Middle frontal gyrus (tissue), 1 donor: ENCODE data around the gene TOMM20L.
"Not testable (repeated sequence)": the region's sequence is repeated elsewhere in the genome, so short reads cannot be mapped to it uniquely, and the experiment has no call there.

ENCODE experiments used
- DNase-seq: peaks from one replicate; pipeline ENCODE4 v3.0.0-alpha.2; 2015; ENCODE audit warnings: low spot score; ENCODE audit errors: extremely low spot score

Gene TOMM20L

DNA sequence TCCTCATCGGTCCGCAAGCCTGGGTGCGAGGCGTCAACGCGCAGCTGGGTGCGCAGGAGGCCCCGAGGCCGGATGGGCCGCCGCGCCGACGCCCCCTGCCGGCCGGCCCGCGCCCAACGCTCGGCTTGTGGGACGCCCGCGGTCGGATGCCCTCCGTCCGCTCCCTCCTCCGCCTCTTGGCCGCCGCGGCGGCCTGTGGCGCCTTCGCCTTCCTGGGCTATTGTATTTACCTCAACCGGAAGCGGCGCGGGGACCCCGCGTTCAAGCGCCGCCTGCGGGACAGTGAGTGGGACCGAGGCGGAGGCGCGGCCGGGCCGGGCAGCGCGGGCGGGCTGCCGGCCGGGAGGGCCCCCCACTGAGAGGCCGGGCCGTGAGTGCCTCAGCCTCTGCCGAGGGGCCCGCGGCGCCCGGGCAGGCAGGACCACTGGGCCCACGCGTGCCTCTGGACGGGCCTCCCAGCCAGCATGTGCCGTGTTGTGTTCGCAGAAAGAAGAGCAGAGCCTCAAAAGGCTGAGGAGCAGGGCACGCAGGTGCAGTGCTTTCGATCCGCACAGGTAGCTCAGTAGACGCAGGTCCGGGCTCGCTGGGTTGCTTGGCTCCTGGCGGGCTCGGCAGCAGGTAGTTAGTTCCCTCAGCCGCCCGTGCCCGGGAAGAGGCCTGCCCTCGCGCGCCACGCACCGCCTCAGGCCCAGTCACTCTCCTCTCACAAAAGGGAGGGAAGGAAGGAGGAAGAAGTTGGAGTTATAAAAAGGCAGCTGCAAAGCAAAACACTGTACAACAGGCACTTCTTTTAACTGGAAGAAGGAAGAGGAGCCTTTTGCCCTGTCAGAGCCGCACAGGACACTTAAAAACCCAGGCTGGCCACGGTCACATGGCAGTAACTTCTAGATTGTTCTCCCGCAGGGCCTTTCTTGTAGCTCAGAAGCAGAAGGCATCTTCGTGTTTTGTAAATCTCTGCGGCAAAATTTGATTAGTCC is at the start of gene TOMM20L:
TOMM20L (plus strand) TSS at position 119 of the 977 bp plus-strand sequence; CDS start at position 147, 28 bp downstream.
- peak; percentile 21 for DNase-seq

DNA sequence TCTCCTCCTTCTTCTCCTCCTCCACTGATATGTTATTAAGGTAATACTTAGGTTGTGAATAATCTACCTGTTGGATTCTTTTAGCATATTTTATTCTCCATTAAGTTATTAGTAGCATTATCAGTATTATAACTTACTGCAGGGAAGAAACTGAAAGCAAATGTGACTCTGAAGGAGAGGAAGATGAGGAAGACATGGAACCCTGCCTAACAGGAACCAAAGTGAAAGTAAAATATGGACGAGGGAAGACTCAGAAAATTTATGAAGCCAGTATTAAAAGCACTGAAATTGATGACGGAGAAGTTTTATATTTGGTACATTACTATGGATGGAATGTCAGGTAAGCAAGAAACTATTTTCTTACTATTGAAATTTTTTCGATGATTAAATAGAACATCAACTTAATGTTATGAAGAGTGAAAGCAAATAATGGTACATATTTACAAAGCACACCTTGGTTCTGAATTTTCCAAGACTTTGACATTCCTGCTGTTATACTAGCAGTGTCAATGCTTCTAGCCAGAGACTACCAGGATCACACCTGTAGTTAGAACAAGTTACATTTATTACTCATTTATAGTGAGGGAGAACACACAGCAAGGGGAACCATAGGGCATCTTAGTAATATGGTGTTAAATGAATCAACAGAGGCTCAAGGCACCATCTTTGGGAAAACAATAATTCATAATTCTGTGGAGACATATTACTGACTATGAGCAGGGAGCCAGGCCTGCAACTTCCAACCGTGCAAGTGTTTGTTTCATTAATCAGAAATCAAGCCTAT is 42.0 kb upstream of the TOMM20L start:
- no peak for DNase-seq

DNA sequence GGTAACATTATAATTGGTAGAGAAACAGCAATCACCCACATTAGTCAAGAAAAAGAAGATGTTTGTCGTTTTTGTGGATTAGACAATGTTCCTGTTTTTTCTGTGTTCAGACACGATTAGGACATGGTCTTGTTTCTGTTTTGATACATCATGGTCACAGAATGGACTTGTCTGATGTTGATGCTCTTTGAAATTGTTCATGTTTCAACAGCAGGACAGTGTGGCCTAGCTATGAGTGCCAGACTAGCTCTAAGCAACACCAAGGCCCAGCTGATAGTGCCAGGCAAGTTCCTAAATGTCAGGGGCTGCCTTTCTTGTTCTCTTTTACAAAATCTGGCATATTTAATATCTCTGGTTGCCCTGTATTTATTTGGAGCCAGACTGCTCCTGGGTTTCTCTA is 40.9 kb upstream of the TOMM20L start:
- DNase-seq = no peak

DNA sequence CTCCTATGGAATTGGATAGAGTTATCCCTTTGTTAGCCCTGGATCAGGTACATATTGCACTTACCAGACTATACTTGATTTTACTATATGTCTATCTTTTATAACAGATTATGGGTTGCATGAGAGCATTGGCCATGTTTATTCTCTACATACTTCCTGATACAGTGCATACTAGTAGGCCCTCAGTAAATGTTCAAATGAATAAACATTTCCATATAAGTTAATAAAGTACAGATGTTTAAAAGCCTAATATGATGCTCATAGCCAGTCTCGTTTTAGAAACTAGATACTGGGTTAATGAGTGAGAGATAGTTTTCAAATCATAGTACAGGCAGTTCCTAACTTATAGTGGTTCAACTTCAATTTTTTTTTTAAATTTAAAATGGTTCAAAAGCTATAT is 39.5 kb upstream of the TOMM20L start:
- no peak for DNase-seq

DNA sequence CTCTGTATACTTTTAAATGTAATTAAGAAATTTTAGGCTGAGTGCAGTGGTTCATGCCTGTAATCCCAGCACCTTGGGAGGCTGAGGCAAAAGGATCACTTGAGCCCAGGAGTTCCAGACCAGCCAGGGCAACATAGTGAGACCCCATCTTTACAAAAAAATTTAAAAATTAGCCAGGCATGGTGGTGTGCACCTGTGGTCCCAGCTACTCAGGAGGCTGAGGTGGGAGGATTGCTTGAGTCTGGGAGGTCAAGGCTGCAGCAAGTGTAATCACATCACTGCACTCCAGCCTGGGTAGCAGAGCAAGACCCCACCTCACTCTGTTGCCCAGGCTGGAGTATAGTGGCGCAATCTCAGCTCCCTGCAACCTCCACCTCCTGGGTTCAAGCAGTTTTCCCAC is 33.5 kb upstream of the TOMM20L start:
- not testable (repeated sequence) for DNase-seq

DNA sequence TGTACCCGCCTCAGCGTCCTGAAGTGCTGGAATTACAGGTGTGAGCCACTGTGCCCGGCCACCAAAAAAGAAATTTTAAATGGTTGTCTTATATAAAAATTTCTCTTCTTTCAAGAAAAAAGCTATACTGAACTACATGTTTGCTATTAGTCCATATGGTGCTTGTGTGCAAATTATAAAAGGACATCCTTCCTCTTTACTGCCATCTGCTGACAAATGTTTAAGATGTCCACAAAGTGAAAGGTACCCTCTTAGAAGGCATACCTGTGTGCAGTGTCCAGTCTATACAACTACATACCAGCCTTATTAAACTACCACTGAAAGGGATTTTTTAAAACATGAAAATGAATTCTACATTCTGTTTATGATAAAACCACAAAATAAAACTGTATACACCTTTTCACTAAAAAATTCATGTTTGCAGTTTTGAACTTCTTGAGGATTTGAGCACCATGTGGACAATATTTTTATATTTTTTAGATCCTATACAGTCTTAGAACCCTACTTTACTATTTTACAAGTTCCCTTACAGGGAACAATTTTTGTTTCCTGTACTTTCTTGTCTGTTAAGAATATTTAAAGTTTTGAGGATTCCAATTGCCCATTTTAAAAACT is 32.8 kb upstream of the TOMM20L start:
- DNase-seq = no peak

DNA sequence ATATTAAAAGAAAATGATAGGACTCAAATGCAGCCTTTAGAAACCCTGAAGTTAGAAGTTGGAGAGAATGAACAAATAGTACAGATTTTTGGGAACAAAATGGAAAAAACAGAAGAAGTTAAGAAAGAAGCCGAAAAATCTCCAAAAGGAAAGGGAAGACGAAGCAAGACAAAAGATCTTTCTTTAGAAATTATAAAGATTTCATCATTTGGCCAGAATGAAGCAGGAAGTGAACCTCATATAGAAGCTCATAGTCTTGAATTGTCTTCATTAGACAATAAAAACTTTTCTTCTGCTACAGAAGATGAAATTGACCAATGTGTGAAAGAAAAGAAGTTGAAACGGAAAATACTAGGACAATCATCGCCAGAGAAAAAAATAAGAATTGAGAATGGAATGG is 31.4 kb upstream of the TOMM20L start:
- no peak for DNase-seq

DNA sequence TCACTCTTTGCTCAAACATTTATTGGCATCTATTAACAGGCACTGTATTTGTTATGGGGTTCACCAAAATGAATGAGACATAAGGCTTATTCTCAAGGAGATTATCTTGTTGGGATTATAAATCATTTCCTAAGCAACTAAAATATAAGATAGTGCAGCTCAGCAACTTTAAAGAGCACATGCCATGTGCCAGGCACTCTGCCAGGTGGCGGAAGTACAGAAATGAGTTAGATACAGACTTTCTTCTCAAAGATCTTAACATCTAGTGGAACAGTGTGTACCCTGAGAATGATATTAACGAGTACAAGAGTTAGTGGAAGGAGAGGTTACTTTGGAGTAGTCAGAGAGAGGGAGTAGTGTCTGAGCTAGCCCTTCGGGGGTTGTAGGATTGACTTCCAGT is 28.4 kb upstream of the TOMM20L start:
- DNase-seq = no peak

DNA sequence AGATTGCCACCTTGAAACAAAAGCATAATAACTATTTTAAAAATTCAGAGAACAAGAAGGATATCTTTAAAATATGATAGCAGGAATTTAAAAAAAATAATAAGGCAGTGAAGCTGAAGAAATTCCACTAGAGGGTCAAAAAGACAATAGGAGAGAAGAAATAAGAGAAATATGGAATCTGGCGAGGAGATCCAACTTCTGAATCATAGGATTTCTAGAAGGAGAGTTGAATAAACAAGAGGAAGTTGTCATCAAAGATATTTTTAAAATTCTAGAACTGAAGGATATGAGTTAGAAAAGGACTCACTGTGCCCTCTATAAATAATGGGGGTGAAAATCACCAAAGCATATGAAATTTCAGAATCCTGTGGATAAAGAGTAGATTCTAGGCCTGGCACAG is 26.8 kb upstream of the TOMM20L start:
- DNase-seq = no peak

DNA sequence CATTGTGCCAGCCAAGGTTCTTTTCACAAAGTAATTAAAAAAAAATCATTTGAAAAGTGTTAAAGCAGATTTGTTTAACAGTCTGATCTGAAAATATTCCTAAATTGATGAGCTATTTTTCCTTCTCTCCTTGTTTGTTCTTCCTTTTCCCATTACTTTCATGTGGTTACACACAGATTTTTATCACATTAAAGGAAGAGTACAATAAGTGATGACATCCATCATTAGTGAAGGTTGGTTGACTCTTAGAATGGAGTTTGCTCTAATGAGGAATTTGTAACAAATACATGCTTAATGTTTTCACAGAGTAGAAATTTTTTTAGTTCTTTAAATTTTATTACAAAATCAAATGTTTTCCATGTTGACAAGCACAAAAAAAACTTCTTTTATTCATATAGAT is 18.9 kb upstream of the TOMM20L start:
- DNase-seq = no peak

DNA sequence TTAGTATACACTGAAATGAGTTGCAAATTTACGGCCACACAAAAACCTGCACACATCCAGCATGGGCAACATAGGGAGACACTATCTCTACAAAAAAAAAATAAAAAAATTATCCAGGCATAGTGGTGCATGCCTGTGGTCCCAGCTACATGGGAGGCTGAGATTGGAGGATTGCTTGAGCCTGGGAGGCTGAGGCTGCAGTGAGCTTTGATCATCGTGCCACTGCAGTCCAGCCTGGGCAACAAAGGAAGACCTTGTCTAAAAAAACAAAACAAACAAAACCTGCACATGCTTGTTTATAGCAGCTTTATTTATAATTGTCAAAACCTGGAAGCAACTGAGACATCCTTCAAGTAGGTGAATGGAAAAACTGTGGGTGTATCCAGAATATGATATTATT is 4.9 kb upstream of the TOMM20L start:
- no peak for DNase-seq

DNA sequence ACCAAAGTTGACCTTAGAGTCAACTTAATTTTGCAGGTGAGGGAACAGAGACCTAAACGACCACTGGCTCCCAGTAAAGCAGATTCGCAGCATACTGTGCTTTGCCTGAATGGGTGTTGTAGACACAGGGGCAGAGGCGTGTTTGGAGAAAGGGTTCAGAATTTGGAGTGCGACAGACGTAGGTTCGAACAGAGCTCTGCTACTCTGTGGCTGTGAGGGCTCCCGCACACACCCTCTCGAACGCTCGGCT is 243 bp upstream of the TOMM20L start:
- DNase-seq = no peak

DNA sequence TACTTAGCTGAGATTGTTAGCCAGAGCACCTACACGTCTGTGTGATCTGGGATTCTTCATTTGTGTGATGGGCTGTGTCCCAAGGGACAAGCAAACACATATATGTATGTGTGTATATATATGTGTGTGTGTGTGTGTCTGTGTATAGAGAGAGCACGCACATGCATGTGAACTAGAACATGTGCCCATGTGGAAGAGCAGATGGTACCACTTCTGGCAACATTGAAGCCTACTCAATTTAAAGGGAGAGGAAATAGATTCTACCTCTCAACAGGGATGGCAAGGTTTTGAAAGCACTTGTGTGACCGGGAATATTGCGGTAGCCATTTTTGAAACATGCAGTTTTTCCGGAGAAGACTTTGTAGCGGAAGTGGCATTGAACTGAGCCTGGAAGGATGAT is 1.4 kb downstream of the TOMM20L start:
- no peak for DNase-seq

DNA sequence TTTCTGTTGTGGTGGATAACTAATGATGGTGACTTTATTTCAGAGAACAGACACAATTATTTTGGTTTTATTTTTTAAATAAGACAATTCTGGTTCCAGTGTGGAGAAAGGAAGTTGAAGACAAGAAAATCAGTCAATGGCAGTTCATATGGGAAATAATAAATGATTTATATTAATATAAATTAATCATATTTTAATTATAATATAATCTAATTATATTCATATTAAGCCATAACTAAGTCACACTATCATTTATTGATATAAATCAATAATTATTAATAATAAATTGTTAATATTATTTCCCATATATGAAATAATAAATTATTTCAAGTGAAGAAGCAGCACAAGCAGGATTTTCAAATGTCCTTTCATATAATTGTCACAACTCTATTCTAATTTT is 2.8 kb downstream of the TOMM20L start:
- DNase-seq = no peak

DNA sequence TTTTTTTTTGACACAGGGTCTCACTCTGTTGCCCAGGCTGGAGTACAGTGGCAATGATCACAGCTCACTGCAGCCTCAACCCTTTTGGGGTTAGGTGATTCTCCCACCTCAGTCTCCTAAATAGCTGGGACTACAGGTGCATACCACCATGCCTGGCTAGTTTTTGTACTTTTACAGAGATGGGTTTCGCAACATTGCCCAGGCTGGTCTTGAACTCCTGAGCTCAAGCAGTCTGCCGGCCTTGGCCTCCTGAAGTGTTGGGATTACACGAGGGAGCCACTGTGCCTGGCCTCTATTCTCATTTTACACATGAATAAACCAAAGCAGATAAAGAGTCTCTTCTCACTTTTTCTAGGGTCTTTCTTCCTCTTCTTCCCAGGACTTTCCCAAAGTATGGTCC is 3.2 kb downstream of the TOMM20L start:
- no peak for DNase-seq

DNA sequence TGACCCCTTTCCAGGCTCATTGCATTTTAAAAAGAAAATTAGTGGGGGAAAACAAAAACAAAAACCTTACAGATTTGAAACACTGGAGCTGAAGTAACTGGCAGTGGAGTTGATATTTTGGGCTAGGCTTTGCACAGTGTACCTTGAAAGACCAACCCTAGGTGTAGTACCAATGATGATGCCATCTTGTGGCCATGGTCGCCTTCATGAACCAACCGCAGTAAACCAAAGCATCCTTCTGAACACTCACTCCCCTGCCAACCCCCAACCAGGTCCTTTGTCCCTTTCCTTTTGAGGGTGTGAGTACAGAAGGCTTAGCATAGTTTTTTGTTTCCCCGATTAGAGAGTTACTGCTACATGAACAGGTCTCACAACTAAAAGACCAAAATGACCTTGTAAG is 5.9 kb downstream of the TOMM20L start:
- DNase-seq = no peak

DNA sequence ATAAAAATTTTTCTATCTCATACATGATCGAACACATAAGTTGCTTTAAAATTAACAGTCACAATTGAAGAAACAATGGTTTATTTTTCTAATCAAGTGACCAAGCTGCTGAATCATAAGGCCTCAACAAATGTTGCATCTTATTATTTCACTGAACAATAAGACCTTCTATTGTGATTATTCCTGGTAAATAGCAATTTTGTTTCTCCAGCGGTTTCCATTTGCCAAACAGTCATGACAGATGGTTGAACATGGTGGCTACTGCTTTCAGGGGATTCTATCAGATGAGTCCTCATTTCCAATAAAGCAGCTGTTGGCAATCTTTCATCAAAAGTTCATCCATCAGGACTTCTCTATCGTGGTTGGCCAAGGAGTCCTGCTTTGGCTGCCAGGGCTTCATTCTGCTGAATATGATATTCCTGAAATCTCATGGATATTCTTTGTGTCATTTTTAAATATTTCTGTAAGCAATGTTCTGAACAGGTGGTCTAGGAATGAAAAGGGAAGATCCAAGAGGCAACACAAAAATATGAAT is 13.0 kb downstream of the TOMM20L start:
- DNase-seq = no peak

DNA sequence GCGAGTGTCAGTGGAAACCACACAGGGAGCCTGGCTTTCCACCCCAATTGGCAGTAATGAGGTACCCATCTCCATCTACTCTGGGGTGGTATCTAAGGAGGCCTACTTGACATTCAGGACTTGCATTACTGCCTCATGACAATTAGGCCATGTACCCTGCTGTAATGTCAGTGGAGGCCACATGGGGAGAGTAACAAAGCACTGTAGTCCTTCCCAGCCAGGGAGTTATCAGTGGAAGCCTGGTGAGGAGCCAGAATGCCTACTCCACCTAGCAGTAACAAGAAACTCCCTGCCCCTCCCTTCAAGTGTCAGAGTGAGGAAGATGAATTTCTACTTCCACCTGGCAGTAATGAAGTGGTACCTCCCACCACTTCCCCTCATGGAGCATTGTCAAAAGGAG is 19.1 kb downstream of the TOMM20L start:
- no peak for DNase-seq

DNA sequence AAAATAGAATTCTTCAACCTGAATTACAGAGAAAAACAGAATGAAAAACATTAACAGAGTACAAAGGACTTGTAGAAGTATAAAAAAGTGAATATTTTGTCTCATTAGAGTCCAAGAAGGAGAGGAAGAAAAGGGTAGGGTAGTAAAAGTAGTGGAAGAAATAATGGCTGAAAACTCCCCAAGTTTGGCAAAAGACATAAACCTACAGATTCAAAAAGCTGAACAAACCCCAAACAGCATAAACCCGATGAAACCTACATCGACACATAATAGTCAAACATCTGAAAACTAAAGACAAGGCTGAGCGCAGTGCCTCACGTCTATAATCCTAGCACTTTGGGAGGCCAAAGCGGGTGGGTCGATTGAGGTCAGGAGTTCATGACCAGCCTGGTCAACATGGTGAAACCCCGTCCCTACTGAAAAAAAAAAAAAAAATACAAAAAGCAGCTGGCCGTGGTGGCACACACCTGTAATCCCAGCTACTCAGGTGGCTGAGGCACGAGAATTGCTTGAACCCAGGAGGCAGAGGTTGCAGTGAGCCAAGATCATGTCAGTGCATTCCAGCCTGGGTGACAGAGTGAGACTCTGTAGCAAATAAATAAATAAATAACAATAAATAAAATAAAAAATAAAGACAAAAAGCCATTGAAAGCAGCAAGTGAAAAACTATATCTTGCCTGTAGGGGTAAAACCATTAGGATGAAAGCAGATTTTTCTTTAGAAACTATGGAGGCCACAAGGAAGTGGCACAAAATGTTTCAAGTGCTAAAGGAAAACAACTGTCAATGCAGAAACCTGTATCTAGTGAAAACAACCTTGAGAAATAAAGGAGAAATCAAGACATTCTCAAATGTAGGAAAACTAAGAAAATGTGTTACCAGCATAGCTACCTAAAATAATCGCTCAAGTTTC is 20.2 kb downstream of the TOMM20L start:
- no peak for DNase-seq

DNA sequence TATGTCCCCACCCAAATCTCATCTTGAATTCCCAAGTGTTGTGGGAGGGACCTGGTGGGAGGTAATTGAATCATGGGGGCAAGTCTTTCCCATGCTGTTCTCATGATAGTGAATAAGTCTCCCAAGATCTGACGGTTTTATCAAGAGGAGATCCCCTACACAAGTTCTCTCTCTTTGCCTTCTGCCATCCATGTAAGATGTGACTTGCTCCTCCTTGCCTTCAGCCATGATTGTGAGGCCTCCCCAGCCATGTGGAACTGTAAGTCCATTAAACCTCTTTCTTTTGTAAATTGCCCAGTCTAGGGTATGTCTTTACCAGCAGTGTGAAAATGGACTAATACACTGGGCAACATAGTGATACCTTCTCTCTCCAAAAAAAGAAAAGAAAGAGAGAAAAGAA is 21.2 kb downstream of the TOMM20L start:
- DNase-seq = not testable (repeated sequence)
